ENCODE measurements around the gene DZIP1.
"Not testable (repeated sequence)": the region's sequence is repeated elsewhere in the genome, so short reads cannot be mapped to it uniquely, and the experiment has no call there.

DZIP1 gene

DNA sequence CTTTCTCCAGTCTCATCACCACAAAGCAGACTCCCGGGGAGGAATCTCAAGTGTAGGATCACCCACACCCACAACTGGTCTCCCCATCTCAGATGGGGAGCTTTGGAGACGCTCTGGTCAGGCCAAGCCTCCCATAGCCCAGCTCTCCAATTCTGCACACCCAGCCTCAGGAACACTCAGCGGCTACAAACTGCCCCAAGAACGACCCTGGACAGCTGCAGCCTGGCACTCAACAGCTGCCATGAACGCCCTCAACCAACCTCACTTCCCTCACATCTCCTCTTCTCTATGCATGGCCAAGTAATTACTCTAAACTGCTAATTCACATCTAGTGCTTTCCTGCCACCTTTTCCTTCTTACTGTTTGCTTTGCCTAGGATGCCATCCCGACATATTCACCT is 42.6 kb downstream of the DZIP1 start:
- DNase-seq = no peak

DNA sequence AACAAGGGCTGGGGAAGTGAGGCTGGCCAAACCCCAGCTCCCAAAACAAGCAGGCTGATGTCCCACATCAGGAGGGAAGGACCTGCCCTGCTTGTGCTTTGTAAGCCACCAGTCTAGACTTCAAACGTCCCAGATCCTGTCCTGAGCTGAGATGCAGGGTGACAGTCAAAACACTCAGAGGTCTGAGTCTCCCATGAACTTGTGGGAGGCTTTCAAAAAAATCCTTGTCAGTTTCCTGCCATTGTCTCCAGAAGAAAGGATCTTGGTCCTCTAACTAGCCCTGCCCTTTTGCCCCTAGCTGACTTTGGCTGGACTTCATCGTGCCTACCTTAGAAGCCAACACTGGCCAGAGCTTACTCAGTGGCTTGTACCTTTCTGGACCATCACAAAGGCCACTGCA is 43.3 kb downstream of the DZIP1 start:
- no peak for DNase-seq

DNA sequence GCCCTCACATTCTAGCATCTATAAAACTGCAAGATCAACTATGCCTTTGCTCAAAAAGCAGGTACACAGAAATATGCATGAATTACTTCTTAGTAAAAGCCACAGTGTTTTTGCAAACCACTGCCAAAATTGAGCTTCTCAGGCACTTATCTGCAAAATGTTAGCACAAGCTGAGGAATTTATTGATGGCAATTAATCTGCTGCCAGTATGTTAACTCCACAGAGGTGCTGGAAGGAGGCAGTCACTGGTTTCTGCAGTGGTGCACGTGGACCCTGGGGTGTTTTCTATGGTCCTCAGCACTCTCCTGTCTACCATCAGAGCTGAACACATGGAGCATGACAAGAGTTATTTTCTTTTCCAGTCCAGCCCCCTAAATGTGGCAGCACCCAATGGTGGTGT is 47.8 kb downstream of the DZIP1 start:
- DNase-seq = no peak

DNA sequence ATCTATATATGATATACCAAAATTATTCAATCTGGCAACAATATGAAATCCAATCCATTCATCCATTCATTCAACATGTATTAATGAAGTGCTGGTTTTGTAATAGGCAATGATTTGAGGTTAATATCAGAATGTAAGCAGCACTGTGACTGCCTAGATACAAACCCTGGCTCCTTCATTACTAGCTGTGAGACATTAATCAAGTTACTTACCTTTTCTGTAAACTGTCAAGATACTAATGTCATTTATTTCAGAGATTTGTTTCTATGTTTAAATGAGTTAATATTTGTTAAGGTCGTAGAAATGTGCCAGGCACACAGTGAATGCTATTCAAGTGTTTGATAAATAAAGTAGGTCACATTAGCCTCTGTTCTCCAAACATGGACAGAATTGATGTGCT is 51.0 kb downstream of the DZIP1 start:
- no peak for DNase-seq

DNA sequence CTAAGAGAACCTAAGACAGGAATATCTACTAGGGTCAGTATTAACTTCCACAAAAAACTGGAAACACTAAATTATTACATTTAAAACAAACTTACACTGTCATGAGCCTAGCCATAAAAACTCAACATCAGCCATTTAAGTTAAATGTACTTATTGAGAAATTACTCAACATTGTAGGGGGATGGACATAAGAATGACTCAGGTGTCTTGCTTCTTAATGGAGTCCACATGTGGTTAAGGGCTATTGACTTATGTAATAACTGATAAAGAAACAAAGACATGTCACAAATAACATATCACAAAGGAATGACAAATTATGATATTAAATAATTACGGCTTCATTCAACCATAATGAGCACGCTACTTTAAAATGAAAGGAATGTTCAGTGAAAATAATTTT is 55.8 kb downstream of the DZIP1 start:
- DNase-seq = no peak

DNA sequence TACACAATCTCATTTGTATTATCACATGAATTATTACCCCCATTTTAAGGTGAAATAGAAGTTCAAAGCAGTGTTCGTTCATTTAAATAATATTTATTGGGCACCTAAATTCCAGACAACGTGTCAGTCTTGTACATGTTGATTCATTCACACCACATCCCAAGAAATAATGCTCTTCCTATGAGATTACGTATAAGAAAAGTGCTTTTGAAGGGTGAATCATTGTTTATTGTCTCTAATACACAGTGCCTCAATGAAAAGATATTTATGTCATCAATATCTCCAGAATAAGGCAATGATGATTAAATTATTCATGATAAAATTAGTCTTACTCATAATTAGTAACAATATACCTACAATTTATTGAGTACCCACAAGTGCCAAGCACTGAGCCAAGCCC is 56.4 kb downstream of the DZIP1 start:
- no peak for DNase-seq

DNA sequence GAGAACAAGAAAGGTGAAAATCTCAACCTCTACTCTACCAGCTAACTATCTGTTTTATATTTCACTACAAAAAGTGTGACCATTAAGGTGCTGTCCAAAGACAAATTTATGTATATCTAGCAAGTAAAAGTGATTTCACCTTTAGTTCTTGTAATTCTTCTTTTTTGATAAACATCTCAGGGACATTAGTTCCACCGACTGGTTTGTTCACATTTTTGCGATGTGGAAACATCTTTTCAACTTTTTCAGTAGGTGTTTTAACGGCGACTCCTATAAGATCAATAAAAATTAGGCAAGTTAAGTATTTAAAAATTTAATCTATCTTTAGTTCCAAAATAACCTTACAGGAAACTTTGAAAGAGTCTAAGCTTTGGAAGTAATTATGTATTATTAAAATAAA is 58.6 kb downstream of the DZIP1 start:
- DNase-seq = no peak

DNA sequence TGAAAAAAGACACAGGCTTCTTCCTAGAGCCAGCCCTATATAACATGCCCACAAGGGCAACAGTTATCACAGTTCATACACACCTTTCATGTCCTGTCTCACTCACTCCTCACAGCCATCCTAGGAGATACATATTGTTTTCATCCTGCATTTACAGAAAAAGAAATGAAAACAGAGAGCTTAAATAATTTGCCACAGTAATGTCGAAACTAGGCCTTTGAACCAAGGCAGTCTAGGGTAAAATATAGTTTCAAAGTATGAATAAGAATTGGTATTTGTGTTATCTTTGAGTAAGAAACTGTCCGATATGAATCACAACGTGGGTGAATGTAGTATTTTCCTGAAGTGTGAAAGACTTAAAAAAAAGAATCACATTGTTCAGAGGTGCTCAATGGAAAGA is 65.2 kb downstream of the DZIP1 start:
- DNase-seq = no peak

DNA sequence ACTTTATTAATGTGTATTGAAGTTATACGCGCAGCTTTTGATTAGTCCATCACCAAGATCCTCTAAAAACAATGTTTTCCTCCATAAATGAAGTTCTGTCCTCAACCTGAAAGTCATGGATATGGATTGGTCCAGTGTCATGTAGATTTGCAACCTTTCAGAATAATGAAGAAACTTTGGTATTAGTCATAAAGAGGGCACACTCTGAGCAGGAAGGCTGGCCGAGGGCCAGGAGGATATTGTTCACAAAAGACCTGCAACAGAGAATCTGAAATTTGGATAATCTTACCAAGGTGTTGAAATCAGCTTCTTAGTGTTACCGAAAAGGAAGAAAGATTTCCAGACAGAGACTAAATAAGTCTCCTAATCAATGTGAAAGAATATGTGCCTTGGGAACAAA is 71.3 kb downstream of the DZIP1 start:
- DNase-seq = no peak

DNA sequence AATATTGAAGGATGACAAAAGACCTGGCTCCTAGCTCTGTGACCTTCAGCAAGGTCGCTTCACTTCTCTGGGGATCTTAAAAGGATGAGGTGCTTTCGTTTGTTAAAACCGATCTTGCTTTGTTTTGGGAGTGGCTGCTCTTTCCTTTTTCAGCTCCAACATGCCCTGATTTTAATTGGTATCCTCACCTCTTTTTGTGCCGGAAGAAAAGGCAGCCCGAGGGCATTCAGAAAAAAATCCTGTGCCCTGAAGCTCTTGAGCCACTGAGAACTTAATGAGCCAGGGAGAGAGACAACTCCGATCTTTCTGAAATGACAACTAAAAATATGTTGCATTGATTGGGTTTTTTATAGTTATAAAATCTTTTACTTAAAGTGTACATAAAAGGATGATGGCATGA is 72.6 kb downstream of the DZIP1 start:
- no peak for DNase-seq

DNA sequence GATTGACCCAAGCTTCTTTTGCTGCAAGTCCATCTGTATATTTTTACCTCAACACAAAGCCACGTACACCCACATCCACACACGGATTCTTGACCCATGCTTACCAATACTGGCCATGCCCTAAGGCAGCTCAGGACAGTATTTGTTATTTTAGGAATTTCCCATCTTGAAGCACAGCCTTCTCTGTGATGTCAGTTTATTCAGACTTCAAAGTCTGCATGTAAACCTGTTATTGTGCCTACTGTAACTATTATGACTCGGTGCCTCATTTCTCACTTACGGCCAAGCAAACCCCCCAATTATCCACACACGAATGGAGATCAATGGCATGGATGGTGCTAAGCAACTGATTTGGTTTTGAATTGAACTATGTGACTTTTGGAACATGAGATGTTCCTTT is 74.5 kb downstream of the DZIP1 start:
- DNase-seq = no peak

DNA sequence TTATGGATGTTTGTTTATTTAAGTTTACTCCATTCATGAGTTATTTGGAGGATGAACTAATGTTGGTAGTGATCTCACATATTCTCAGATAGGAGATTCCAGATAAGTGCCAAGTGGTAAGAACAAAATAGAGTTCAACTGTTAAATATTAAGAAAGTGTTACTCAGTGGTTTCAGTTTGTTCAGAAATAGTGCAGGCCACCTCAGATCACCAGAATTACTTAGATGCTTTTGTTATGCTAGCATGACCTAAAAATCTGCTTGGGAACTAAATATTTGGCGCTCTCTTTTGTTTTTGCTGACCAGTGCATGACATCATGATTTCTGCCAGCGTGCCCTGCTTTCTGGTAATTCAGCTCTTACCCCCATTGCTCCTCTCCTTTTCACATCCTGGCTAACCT is 76.4 kb downstream of the DZIP1 start:
- no peak for DNase-seq

DNA sequence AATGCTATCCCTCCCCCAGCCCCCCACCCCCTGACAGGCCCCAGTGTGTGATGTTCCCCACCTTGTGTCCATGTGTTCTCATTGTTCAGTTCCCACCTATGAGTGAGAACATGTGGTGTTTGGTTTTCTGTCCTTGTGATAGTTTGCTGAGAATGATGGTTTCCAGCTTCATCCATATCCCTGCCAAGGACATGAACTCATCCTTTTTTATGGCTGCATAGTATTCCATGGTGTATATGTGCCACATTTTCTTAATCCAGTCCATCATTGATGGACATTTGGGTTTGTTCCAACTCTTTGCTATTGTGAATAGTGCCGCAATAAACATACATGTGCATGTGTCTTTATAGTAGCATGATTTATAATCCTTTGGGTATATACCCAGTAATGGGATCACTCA is 78.7 kb downstream of the DZIP1 start:
- not testable (repeated sequence) for DNase-seq

DNA sequence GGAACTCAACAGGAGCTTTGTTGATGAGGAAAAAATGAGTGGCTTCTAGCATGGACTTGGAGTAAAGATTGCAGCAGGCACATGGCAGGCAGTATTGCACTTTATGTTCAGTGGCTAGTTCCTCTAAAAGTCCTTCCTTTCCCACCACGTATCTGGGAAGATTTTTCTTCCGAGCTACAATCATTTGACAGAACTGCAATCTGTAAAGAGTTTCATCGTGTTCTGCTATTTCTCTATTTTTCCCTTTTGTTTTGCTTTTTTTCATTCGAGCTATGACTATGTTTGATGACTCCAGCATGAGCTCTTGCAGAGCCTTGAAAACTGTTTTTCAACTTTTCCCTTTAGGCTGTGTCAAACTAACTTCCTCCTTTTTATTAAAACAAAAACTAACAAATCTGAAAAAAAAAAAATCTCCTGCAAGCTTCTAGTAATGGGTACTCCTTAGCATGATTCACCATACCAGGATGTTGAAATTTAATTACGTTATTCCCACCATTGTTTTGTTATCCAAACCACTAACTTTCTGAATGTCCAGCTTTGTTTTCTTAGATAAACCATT is 79.7 kb downstream of the DZIP1 start:
- DNase-seq = no peak

DNA sequence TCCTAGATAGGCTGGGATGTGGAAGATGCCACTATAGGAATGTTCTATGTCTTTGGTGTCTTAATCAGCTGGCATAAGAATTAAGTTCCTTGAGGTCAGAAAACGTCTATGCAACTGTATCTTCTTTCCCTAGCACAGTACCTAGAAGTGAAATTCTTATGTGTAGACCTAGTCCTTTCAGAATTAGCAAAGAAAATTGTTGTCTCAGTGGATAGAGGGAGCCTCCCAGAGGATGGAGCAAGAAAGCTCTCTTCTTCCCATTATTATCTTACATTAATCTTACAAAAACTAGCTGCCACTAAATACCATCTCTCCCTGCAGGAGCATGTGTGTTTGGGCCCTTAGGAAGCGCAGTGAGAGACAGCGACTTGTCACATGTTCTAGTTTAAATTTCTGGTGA is 80.4 kb downstream of the DZIP1 start:
- no peak for DNase-seq

DNA sequence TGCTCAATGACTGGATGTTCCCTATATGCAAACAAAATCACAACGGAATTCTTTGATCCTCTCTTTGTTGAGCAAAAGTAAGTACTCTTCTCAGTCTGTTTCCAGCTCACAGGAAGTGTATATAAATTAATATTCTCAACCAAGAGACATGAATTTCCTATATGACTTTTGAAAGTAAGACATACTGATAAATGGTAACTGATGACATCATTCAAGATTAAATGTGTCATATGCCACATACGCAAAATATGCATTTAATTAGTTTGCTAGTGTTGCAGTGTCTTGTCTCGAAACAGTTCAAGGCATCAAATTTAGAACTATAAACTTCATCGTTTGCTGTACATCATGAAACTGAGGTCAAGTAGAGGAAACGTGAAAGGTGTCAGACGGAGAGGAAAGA is 84.1 kb downstream of the DZIP1 start:
- DNase-seq = no peak

DNA sequence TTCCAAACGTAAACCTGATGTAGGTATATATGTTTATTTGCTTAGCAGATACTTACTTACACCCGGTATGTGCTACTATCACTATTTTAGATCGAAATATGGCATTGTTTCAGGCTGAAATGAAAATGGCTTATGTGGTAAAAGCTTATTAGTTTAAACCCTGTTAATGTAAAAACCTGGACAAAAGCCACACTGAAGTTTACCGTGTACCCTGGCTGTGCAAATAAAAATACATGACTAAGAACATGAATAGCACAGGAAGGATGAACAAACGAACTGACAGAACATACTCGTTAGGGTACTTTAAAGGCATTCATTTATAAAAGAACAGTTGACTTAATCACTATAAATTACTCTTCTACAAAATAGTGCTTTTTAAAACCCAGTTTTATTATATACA is 85.4 kb downstream of the DZIP1 start:
- DNase-seq = no peak

DNA sequence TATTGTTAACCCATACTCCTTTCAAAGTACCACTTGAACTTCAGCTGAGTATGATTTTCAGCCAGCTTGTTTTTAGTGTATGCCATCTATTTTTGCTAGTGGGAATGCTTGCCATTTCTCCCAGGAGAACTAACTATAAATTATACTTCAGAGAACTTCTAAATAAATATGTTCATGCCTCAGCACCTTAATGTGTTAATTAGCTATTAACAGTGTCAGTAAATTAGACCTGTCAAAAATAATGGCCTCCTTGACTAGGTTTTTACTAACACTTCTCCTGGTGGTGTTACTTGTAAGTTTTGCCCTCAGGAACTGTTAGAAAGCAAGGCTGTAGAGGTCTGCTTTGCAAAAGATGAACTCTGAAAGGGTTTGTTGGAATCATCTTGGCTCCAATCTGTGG is 87.5 kb downstream of the DZIP1 start:
- DNase-seq = no peak

DNA sequence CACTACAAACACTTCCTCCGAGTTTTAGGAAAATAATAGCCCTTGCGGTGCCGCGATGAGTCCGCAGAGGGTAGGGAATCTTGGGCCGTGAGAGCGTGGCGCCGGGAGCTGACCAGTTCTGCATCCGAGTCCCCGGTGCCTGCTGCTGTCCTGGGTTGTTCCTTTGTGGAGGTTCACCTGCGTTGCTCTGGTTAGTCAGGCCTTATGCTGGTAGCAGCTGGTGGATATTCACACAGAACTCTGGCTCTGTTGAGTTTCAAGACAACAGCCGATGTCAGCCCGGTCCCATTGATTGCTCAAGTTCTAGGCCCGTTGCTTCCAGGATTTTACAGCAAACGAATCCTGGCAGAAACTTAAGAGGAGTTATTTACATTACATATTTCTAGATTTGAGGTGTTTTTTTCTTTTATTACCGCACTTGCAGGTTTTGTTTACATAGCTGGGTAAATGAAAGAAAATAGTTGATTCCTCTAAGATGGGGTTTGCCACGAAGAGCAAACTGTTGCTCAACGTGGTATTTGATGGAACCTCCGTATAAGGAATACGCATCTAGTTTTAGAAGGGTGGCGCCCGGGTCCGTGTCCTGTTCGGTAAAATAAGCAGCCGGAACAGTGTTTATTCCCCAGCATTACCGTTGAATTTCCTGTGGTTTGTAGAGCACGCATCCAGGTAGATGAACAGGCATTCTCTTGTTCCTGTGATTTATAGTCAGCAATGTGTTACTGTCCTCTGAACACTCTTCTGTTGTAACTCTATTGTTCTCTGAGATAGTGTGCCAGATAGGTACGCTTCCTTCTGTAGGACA is 90.7 kb downstream of the DZIP1 start:
- no peak for DNase-seq

DNA sequence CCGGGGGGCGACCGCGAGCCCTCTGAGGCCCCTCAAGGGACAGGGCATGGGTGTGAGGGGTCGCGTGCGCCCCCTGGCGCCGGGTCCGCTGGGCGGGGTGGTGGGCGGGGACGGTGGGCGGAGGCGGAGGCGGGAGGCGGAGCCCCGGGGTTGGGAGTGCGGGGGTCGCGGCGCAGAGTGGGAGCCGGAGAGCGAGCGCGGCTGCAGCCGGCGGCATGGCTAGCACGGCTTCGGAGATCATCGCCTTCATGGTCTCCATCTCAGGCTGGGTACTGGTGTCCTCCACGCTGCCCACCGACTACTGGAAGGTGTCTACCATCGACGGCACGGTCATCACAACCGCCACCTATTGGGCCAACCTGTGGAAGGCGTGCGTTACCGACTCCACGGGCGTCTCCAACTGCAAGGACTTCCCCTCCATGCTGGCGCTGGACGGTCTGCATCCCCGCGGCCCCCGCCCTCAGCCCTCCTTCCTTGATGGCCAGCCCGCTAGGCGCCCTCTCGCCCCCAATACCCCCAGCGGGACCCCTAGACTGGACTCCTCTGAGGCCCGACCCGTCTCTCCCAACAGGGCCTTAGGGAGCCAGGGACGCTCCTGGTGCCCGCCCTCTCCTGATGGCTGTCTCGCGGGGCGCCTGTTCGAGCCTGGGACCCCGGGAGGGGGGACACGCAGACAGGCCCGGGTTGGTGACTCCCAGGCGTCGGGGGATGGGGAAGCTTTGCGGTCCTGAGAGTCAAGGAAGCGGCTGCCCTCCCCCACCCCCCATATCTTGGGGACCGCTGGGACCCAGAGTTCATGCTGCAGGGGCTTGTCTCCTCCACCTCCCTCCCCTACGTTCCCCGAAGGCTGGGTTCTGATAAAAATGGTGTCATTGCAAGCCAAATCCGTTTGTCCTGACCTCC is 91.7 kb downstream of the DZIP1 start, which contains the start of gene CLDN10:
Gene CLDN10 (plus strand): TSS at position 182 of the 903 bp plus-strand sequence. CDS start 34 bp downstream, at position 216.
- DNase-seq = no peak

DNA sequence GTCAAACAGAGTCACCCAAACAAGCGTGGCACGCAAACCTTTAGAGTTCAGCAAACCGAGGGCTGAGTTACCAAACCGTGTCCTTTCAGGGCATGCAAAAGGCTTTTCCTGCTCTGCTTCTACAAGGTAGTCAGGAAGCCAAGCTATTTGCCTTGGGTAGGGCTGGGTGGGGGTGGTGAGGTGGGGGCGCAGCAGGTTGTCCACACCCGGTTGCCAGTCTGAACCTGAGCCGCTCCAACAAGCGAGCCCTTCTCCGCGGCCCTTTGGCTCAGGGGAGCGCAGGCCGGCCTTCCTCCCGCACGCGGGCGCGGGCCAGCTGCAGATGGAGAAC is 92.3 kb downstream of the DZIP1 start:
- DNase-seq = no peak

DNA sequence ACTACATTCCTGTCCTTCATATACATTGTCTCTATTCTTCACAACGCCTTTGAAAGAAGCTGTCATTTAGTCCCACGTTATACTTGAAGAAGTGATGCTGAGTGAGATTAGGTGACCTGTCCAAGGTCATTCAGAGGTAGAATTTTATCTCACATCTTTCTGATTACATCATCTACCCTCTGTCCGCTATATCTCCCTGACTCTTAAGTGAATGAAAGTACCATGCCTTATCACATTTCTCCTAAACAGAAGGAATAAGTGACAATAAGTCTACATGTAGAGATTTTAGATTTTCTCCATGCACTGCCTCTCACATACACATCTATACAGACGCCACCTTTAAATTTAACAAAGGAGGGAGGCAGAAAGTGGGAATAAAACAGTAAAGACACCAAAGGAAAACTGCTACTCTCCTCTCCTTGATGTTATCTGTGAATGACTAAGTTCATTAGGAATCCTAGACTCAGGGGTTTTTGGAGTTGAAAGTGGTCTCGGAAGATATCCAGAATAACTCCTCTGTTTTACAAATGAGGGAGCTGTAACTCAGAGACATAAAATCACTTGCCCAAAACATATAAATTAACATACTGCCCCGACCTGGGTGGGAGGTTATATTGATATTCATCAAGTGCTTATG is 96.9 kb downstream of the DZIP1 start:
- DNase-seq = no peak

DNA sequence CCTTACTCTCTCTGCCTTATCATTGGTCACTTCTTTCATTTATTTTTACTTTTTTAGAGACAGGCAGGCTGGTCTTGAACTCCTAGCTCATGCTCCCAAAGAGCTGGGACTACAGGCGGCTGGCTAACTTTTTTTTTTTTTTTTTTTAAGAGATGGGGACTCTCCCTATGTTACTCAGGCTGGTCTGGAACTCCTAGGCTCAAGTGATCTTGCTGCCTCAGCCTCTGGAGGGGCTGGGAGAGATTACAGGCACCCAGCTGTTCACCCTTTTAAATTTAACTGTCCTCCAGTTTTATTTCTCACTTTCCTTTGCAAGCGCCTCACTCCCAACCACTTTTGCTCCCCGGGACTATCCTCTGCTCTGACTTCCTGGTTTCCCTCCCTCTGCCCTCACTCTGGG is 97.6 kb downstream of the DZIP1 start:
- no peak for DNase-seq

DNA sequence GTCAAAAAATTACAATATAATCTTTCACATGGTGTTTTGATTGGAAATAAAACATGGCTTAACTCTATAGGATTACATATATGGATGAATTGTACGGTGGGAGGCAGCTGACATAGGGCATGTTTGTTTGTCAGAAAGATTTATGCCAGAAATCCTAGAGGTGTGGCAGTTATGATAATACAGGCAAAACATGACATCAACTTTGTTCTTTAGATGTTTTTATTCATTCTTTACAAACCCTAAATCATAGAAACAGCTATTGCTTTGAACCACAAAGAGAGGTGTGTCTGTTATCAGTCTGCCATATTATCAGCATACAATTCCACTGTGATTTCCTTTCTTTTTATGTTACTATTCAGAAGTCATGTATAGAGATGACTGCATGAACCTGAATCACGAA is 100.2 kb downstream of the DZIP1 start:
- no peak for DNase-seq

Data from GF-D8 (cell line).